Urinary bladder (tissue), 2 donors: ENCODE results near the gene TRIM3. TPM values are rescaled to one million over a fixed set of nuclear protein-coding genes. Genes with fewer than 3 reads are reported as not detected.

Source experiments
- polyA plus RNA-seq: library from polyadenylated mRNA; stranded (reverse); fragments of 200-250 nt; gene quantifications from one replicate; pipeline ENCODE4 v1.2.3, GENCODE V29; 2013
- total RNA-seq: library from RNA; depleted of rRNA; stranded (reverse); fragments of >200 nt; gene quantifications from one replicate; pipeline ENCODE4 v1.2.3, GENCODE V29; 2014
- donor health status: healthy.

Gene TRIM3
- total and polyA plus RNA-seq, 2 donors: 17.7 to 29.7 TPM

Other genes starting within 250 kb of the TRIM3 start
- 14.5 TPM for gene FHIP1B, start 239.3 kb downstream of the TRIM3 start, total RNA-seq
- 35.4 TPM for gene FHIP1B, start 239.3 kb downstream of the TRIM3 start, polyA plus RNA-seq
- gene CNGA4, start 234.9 kb downstream of the TRIM3 start, total RNA-seq: not detected
- 0.28 TPM for gene CNGA4, start 234.9 kb downstream of the TRIM3 start, polyA plus RNA-seq
- gene CCKBR, start 214.1 kb downstream of the TRIM3 start, total RNA-seq: not detected
- 0.04 TPM for gene CCKBR, start 214.1 kb downstream of the TRIM3 start, polyA plus RNA-seq
- 36.7 TPM for gene CAVIN3, start 153.4 kb downstream of the TRIM3 start, total RNA-seq
- gene CAVIN3, start 153.4 kb downstream of the TRIM3 start, polyA plus RNA-seq: 254 TPM
- gene SMPD1, start 83.5 kb downstream of the TRIM3 start, total RNA-seq: 9.5 TPM
- gene SMPD1, start 83.5 kb downstream of the TRIM3 start, polyA plus RNA-seq: 33.8 TPM
- gene APBB1, start 54.8 kb downstream of the TRIM3 start, total RNA-seq: 31.8 TPM
- 68.7 TPM for gene APBB1, start 54.8 kb downstream of the TRIM3 start, polyA plus RNA-seq
- 1.1 TPM for gene HPX, start 33.0 kb downstream of the TRIM3 start, total RNA-seq
- 3.3 TPM for gene HPX, start 33.0 kb downstream of the TRIM3 start, polyA plus RNA-seq
- gene ARFIP2, start 7.4 kb upstream of the TRIM3 start, total RNA-seq: 25.6 TPM
- gene ARFIP2, start 7.4 kb upstream of the TRIM3 start, polyA plus RNA-seq: 34.1 TPM
- 25.9 TPM for gene TIMM10B, start 7.6 kb upstream of the TRIM3 start, total RNA-seq
- 35.1 TPM for gene TIMM10B, start 7.6 kb upstream of the TRIM3 start, polyA plus RNA-seq
- 13.4 TPM for gene DNHD1, start 23.3 kb upstream of the TRIM3 start, total RNA-seq
- 3.7 TPM for gene DNHD1, start 23.3 kb upstream of the TRIM3 start, polyA plus RNA-seq
- gene RRP8, start 129.7 kb upstream of the TRIM3 start, total RNA-seq: 14.2 TPM
- 24.8 TPM for gene RRP8, start 129.7 kb upstream of the TRIM3 start, polyA plus RNA-seq
- gene ILK, start 129.8 kb upstream of the TRIM3 start, total RNA-seq: 216 TPM
- 578 TPM for gene ILK, start 129.8 kb upstream of the TRIM3 start, polyA plus RNA-seq
- 12.4 TPM for gene TAF10, start 138.3 kb upstream of the TRIM3 start, total RNA-seq
- gene TAF10, start 138.3 kb upstream of the TRIM3 start, polyA plus RNA-seq: 65.3 TPM
- 48.9 TPM for gene TPP1, start 145.5 kb upstream of the TRIM3 start, total RNA-seq
- gene TPP1, start 145.5 kb upstream of the TRIM3 start, polyA plus RNA-seq: 101 TPM
- 49.2 TPM for gene DCHS1, start 181.9 kb upstream of the TRIM3 start, total RNA-seq
- 28.6 TPM for gene DCHS1, start 181.9 kb upstream of the TRIM3 start, polyA plus RNA-seq
- gene MRPL17, start 209.4 kb upstream of the TRIM3 start, total RNA-seq: 29.9 TPM
- 34.3 TPM for gene MRPL17, start 209.4 kb upstream of the TRIM3 start, polyA plus RNA-seq